ENCODE measurements around the gene MINDY3.
"Not testable (repeated sequence)": the region's sequence is repeated elsewhere in the genome, so short reads cannot be mapped to it uniquely, and the experiment has no call there.

Gene MINDY3

DNA sequence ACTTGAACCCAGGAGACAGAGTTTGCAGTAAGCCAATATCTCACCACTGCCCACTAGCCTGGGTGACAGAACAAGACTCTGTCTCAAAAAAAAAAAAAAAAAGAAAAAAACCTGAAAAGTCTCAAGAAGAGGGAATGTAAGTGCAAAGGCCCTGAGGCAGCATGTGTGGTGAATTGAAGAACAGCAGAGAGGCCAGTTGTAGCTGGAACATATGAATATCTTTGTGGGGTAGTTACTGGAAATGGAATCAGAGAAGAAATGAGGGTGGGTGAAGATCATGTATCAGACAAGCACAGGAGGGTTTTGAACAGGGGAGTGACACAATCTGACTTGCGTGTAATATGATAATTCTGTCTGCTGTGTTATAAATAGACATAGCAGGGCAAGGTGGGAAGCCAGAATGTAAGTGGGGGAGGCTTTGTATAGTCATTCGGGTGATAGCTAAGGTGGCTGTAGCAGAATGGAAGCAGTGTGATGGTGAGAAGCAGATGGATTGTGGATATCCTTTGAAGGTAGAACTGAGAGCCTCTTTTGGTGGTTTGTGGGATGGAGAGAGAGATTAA is 95.3 kb downstream of the MINDY3 start:
- no peak for DNase-seq

DNA sequence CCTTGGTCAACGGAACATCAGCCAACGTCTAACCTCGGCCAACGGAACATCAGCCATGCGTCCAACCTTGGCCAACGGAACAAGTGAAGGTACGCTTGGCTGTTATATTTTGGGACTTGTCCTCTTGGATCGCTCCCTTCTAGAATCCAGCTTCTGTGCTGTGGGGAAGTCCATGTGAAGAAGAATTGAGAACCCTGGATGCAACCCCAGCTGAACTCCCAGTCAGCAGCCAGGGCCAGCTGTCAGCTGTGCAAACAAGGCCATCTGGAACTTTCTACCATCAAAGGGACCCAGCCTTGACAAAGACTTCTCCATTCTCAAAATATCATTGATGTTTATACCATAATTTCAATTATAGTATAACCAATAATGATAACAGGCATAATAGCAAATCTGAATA is 97.3 kb downstream of the MINDY3 start:
- no peak for DNase-seq

DNA sequence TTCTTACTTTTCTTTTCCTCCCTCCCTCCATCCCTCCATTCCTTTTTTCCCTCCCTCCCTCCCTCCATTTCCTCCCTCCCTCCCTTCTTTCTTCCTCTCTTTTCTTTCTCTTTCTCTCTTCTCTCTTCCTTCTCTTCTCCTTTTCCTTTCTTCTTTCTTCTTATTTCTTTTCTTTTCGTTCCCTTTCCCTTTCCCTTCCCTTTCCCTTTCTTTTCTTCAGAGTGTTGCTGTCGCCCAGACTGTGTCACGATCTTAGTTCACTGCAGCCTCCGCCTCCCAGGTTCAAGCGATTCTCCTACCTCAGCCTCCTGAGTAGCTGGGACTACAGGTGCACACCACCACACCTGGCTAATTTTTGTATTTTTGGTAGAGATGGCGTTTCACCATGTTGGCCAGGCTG is 98.1 kb downstream of the MINDY3 start:
- DNase-seq: not testable (repeated sequence)

DNA sequence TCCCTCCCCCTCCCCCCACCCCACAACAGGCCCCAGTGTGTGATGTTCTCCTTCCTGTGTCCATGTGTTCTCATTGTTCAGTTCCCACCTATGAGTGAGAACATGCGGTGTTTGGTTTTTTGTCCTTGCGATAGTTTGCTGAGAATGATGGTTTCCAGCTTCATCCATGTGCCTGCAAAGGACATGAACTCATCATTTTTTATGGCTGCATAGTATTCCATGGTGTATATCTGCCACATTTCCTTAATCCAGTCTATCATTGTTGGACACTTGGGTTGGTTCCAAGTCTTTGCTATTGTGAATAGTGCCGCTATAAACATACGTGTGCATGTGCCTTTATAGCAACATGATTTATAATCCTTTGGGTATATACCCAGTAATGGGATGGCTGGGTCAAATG is 99.1 kb downstream of the MINDY3 start:
- not testable (repeated sequence) for DNase-seq

DNA sequence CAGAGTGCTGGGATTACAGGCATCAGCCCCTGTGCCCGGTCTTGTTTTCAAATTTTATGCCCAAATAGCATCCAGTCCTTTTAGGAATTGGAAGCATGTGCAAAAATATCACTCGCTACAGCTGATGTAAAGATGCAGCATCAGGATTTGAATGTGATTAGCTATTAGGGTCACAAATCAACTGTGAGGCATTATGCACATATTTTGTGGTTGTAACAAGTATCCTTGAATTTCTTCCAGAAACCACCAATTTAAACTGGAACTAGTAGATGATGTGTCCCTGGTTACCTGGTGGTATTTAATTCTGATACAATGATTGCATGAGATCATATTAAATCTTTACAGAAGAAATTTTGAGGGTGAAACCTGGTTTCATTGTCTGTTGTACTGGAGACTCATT is 99.6 kb downstream of the MINDY3 start:
- DNase-seq: no peak

DNA sequence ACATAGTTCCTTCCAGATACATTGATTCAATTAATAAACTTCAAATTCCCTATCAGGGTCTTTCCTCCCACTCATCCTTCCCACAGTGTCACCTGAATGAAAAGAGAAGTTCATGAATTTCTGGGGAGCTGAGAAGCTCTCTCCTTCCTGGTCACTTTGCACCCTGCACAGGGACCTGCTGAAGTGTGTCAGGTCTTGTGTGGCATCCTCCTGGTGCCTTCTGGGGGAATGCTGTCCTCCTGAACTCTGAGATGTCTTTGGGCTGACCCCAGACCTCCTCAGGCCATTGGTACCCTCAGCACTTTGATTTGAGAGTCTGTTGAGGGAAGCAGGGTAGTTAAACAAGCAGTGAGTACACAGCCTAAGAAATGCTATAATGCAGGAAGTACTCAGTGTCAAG is 101.0 kb downstream of the MINDY3 start:
- no peak for DNase-seq

DNA sequence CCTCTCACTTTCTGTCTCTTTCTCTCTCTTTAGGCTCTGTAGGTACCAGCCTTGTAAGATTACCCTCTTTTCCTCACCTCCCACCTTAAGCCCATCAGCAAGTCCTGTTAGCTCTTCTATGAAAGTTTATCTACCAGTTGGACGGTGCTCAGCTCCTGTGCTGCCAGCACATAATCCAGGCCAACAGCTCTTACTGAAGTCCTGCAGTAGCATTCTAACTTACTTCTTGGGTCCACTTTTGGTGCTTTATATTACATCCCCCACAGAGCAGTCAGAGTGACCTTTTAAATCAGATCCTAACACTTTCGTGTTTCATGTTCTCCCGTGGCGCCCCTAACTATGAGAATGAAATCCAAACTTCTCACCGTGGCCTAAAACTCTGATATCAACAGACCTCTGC is 101.7 kb downstream of the MINDY3 start:
- DNase-seq: no peak

DNA sequence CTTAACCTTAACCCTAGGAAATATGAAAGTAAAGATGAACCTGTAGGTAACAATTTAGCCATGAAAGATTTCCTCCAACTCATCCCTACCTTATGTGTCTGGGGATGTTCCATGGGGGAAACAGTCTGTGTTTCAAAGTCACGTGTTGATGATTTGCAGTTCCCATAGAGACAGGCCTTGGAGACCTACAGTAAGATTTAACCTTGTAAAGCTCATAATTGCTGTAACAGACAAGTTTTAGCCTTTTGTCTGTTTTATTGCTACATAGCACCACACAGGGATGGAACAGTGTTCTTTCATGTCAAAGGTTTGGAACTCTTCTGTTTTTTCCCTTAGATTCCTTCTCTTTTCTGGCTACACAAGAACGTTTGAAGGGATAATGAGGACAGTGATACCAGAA is 105.4 kb downstream of the MINDY3 start:
- DNase-seq: no peak

DNA sequence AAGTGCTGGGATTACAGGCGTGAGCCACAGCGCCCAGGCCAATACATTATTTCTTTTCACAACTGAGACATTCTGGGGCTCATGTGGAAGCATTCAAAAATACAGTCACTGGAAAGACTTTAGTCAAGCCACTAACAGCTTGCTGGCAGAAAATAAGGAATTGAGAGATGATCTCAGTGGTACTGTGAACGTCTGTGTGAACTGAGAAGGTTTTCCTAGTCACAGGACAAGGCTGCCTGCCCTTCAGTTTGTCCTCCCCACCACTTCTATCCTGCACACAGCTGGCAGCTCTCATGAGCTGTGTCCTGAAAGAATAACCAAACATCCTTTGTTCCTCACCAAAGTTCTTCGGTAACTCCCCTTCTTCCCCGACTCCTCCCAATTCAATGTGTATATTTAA is 109.3 kb downstream of the MINDY3 start:
- DNase-seq: no peak

DNA sequence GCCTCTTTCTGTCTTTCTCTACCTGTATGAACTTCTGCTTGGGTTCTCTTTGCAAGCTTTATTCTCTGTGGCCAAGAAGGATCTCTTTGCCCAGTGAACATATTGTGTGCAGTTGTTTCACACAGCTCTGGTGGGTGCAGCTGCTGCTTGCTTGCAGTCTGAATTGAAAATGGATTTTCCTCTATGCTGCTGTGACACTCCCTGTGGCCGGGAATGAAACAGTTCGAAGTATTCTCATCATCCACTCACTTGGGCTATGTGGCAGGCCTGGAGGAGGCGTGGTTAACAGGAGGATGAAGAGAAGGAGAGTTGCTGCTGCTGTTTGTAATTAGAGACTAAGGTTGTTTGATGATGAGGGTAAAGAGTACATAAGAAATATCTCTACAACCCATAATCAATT is 112.2 kb downstream of the MINDY3 start:
- DNase-seq: no peak

DNA sequence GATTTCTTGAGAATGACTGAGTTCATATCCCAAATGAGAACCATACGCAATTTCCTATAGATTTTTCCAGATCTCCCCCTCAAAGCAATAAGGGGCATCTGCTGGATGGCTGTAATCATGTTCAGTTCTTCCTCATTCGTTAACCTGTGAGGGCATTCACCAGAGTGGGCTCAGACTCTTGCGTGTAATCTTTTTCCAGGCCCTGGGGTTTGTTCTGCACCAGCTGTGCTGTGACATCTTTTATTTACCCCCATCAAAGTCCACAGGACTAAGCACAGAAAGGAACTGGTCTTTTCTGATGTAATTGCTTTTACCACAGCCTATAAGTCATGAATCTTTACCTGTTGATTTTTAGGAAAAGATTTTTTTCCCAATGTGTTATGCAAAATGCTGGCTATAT is 112.7 kb downstream of the MINDY3 start:
- no peak for DNase-seq

DNA sequence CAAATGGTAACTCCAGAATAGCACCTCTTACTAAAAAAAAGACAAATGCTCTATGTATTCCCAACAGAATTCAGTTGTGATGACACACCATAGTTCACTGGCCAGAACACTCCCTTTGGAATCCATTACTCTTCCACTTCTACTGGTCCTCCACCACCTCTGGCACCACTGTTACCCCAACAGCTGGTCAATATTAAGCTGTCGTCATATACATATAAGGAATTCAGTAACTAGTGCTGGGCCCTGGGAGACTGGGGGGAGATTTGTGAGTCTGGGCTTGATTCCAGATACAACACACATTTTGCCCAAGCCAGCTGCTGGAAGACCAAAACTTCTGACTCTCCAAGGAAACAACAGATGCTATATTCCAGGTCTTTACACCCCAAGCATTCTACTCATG is 114.6 kb downstream of the MINDY3 start:
- no peak for DNase-seq

DNA sequence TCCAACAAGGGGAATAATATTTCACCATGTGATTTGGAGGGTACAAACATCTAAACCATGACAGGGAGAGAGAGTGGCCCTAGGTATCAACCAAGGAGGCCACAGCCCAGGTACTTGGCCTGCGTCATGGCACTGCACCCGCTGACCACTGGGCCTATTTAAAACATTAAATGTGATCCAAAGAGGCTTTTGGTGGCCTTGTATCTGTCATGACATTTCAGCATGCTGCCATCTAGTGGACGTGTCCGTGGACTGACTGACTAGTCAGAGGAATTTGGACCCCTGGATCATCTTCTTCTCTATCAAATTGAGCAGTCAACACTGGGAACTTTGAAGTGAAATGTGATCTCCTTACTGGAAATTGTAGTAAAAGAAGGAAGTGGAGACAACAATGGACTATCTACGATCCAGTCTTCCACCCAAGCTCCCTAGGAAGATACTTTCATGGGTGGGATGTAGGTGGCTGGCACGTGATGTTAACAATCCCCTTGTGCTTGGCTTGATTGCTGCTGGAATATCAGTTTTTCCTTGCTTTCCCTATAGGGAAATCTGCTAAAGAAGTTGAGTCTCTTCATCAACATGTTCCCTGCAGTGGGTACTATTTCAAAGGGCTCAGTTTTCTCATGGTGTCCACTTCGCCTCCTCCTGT is 116.0 kb downstream of the MINDY3 start:
- no peak for DNase-seq

DNA sequence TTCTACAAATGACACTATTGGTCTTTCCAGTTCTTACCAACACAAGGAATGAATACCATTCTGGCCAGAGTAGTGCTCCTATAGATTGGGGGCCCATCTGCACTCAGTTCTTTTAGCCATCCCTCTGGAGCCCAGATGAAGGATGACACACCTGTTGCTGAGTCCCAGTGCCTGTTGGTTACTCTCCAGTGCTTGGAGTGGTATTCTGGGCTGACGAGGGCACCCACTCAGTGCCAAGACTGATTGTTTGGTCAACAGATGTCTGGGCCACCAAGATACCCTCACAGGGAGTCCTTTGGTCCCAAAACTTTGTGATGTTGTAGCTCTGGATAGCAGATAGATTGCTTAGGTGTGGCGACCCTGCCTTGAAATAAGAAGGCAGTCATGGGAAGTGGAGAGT is 116.9 kb downstream of the MINDY3 start:
- DNase-seq: no peak

DNA sequence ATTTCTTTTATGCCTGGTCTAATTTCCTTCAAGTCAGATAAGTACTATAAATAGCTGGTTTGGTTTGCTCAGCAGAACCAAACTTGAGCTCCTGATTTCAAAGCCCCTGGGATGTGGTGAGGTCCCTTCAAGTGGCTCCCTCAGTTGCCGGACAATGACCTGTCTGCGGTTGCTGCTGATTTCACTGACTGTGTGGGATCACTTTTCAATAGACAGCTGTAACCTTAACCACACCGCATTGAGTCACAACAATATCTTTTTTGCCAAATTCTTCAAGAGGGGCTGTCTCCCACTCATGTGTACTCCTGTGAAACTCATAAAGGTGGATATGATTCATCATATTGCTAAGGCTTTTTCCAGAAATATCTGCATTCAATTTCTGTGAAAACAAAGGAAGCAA is 117.5 kb downstream of the MINDY3 start:
- DNase-seq: no peak

DNA sequence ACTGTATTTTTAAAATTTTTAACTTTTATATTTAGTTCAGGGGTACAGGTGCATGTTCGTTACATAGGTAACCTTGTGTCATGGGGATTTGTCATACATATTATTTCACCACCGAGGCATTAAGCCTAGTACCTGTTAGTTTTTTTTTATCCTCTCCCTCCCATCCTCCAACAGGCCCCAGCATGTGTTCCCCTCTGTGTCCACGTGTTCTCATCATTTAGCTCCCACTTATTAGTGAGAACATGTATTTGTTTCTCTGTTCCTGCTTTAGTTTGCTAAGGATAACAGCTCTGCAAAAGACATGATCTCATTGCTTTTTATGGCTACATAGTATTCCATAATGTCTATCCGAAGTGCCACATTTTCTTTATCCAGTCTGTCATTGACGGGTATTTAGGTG is 118.2 kb downstream of the MINDY3 start:
- no peak for DNase-seq

DNA sequence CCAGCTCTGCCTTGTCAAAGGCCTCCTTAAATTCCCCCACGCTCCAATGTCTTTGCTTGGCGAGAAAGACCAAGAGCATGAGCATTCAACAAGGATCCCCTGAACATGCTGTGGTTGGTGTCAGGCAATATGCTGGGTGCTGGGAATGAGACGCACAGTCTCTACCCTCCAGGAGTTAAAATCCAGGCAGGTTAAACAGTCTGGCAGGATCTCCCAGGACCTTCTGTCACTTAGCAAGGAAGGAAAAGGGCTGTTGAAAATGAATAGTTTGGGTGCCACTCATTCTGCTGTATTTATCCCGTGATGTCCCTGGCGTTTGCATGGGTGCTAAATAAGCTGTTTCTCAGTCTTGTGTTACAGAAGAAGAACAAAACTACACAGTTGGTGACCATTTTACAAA is 118.7 kb downstream of the MINDY3 start:
- no peak for DNase-seq

DNA sequence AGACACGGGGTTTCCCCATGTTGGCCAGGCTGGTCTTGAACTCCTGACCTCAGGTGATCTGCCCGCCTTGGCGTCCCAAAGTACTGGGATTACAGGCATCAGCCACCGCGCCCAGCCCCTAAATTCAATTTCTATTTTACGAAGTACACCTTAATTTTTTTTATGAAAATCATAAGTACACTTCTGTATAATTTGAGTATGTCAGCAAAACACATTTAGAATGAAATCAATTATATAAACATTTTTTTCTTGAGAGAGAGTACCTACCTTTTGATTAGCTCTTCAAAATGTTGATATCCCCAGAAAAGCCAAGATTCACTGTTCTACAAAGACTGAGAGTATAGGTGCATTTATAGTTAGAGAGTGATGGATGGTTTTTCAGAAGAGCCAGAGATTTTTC is 120.0 kb downstream of the MINDY3 start:
- no peak for DNase-seq

DNA sequence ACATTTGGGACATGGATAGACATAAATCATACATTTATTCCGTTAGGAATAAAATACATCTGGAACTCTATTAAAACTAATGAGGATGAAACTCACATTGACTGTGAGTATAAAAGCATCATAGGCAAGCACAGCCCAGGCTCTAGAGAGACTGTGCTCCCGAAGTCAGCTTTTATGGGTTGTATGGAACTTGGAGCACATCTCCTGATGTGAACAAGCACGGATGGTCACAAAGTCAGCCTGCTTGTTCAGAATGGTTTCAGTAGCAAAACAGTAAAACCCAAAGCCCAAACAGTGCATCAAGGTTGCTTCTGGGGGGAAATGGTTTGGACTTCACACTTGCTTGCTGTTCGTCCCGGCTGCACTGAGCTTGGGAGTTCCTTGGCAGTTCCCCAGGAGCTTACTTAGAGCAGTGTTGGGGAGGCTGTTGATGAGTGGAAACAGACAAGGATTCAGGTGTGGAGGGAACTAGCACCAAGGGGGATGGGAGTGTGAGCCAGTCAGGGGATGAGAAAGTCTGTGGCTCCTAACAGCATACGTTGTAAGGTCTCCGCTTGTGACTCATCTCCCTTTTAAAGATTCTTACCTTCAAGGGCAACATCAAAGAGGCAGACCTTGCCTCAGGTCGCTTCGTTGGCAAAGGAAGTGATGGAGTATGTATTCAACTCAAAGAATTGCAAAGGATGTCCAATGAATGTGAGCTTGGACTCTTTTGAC is 120.9 kb downstream of the MINDY3 start:
- DNase-seq: no peak

DNA sequence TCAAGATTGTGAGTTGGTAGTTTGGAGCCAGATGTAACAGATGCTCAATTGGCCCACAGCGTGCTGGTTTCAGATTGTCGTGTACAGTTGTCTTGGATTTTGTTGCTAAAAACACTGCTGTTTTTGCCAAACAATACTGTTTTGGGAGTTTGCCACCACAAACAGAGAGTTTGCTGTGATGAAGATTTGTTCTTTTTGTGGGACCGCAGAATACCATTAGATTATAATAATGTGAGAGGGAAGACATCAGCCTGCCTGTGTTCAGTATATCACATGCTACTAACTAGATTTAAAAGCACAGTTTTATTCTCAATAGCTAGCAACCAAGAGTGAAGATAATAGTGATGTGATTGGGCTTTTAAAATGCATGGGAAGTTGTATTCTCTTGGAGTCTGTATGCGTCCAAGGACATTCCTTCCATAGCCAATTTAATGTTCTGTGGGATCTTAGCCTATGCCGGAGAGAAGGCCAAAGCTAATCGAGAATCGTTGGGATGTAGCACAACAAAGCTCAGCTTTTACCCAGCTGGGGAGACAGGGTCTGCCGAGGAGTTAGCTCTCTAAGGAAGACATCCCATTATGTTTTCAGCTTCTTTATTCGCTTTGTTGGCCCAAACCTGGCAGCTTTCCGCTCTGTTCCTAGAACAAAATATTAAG is 121.9 kb downstream of the MINDY3 start:
- no peak for DNase-seq

DNA sequence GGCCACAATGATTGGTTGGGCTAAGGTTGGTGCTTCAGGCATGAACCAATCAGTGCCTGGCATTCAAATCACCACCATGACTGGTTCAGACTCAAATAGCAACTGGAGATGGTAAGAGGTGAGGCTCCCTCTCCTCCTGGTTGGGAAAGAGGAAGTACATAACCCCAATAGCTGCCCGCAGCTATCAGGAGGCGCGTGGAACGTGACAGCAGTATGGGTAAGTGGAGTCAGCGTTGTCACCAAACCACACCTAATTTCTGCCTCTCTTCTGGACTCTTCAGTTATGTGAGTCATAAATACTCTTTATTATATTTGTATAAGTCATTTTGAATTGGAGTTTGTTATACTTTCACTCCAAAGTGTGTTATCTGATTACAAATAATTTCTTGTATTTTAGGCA is 122.7 kb downstream of the MINDY3 start:
- DNase-seq: no peak

DNA sequence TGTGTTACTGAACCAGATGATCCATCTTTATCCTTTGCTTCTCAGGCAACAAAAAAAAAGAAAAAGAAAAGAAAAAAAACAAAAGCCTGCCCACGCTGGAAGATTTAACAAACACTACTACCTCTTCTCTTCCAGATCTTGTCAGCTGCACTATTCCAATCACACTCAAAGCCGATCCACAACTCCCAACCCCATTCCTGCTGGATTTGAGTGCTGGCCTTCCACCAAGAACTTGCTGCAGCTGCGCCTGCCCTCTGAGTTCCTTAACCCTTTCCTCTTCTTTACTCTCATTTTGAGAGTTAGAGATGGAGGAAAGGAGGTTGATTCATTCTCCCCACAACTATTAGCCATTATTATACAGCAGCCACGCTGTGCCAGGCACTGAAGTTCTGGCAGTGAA is 124.5 kb downstream of the MINDY3 start:
- DNase-seq: no peak

DNA sequence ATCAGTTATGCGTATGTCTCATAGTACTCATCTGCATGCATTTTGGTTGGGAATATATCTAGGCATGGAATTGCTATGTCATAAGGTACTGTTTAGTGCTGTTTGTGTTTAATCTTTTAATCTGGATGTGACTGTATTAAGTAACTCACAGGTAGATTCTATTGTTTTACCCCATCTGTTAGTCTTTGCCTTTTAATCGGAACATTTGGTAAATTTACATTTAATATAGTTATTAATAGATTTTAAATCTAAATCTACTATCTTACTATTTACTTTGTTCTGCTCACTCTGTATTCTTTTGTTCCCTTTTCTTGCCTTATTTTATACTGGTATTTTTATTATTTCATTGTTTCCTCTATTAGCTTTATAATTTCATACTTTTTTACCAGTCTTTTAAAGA is 130.0 kb downstream of the MINDY3 start:
- no peak for DNase-seq

DNA sequence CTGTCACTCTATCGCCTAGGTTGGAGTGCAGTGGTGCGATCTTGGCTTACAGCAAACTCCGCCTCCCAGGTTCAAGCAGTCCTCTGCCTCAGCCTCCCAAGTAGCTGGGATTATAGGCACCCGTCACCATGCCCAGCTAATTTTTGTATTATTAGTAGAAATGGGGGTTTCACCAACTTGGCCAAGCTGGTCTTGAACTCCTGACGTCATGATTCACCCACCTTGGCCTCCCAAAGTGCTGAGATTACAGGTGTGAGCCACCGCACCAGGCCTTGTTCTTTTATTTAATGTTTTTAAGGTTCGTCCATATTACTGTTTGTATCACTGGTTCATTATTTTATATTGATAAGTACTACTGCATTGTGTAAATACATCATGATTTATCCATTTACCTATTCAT is 130.4 kb downstream of the MINDY3 start:
- DNase-seq: no peak

Measured in central memory CD4-positive, alpha-beta T cell (primary cell).